Measurements from ENCODE around the gene ALDH18A1.

- TF ChIP-seq CTCF (conservative IDR thresholded peaks at IDR 0.05 in 1 of 2, IDR thresholded peaks at IDR 0.05 in 1 of 2; ENCODE audit: extremely low read depth in 1 of 2, insufficient read depth in 1 of 2, low read depth in 1 of 2, low read length in 2 of 2) (no peak), EZH2 (IDR thresholded peaks at IDR 0.05; ENCODE audit: borderline replicate concordance, low read length) (no peak)
Observed at GRCh38 chr10:95605163-95605562, 51.3 kb downstream of the ALDH18A1 start.
